GM06990 (cell line): ENCODE measurements around the gene CRTC1.
"Not testable (repeated sequence)": the region's sequence is repeated elsewhere in the genome, so short reads cannot be mapped to it uniquely, and the experiment has no call there.

Experiments
- DNase-seq: peaks from one replicate; pipeline ENCODE4 v3.0.0-alpha.2; 2011; ENCODE audit not compliant: insufficient read length; ENCODE audit errors: extremely low read depth
- H3K27me3 ChIP-seq: replicated peaks from 2 replicates; pipeline ENCODE4 v1.6.0; 2011; ENCODE audit warnings: low read length; ENCODE audit not compliant: control insufficient read depth, insufficient read depth
- H3K36me3 ChIP-seq: 2 replicates; pipeline ENCODE4 v1.5.1; 2011; ENCODE audit warnings: low read length; ENCODE audit not compliant: control insufficient read depth, insufficient read depth
- H3K4me3 ChIP-seq: replicated peaks from 2 replicates; pipeline ENCODE4 v1.5.1; 2011; ENCODE audit warnings: low read depth, mild to moderate bottlenecking, control low read depth, low read length
- TF ChIP-seq, protein P1 (sequence below): IDR thresholded peaks from 2 replicates; pipeline ENCODE4 v1.5.1; 2011; ENCODE audit warnings: low read length, control low read depth, mild to moderate bottlenecking, inconsistent platforms; ENCODE audit not compliant: insufficient read depth, poor library complexity, severe bottlenecking

The CRTC1 gene

DNA sequence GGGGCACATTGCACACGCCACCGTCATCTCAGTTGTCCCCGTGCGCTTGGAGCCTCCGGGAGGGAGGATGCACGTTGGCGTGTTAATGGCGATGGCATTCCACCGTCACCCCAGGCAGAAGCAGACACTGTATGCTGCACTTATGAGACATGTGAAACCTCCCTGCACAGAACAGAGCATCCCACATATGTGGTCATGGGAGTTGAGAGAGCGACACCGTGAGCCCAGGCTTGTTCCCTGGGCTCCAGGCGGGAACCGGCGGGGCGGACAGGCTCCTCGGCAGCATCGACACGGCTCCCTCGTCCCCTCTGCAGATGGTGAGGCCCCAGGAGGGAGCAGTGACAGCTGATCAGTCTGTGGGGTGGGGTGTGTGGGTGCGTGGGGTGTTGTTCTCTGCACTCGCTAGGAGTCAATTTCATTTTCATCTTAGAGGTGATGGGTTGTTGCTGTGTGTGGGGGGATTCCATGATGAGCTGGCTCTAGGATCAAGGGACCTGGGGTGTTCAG, 40.4 kb downstream of the CRTC1 start:
- no peak overlapping the region for H3K4me3 ChIP-seq
- TF ChIP-seq, protein P1, sequence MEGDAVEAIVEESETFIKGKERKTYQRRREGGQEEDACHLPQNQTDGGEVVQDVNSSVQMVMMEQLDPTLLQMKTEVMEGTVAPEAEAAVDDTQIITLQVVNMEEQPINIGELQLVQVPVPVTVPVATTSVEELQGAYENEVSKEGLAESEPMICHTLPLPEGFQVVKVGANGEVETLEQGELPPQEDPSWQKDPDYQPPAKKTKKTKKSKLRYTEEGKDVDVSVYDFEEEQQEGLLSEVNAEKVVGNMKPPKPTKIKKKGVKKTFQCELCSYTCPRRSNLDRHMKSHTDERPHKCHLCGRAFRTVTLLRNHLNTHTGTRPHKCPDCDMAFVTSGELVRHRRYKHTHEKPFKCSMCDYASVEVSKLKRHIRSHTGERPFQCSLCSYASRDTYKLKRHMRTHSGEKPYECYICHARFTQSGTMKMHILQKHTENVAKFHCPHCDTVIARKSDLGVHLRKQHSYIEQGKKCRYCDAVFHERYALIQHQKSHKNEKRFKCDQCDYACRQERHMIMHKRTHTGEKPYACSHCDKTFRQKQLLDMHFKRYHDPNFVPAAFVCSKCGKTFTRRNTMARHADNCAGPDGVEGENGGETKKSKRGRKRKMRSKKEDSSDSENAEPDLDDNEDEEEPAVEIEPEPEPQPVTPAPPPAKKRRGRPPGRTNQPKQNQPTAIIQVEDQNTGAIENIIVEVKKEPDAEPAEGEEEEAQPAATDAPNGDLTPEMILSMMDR = no peak
- no peak for DNase-seq

DNA sequence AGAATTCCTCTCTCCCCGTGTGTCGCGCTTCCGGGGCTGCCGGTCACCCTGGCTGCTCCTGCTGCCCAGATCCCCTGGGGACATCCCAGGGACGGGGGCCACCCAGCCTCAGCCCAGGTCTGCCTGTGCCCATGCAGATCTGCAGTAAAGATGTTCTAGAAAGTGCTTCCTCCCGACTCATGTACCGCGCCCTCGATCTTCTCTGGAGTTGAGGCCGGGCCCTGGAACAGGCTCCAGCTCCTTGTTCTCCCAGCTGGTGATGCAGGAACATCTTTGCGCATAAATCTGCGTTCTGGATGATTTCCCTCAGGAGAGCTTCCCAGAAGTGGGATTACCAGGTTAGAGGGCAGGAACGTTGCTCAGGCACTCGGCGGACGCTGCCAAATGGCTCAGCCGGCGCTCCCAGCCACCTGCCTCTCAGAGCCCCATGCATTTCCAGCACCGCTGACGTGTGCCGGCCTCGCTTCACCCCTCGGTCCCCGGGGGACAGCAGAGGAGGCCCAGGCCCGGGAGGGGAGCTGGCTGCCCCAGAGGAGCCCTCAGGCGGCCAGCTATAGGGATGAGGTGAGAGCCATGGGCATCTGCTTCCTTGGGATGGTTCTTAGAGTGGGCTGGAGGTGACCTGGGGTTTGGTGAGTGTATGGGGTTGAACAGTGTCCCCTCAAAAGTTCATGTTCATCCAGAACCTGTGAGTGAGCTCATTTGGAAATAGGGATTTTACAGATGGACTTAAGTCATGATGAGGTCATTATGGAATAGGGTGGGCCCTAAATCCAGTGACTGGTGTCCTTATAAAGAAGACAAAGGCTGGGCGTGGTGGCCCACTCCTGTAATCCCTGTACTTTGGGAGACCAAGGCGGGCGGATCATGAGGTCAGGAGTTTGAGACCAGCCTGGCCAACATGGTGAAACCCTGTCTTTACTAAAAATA, 42.6 kb downstream of the CRTC1 start:
- TF ChIP-seq, protein P1 = no peak
- no peak for DNase-seq
- H3K36me3 ChIP-seq = no peaks in the 10 kb centered on the region
- no peak overlapping the region for H3K4me3 ChIP-seq
- no peaks in the 10 kb centered on the region for H3K27me3 ChIP-seq

More for the DNA sequence above, 40.4 kb downstream of the CRTC1 start:
- Histone ChIP-seq H3K36me3 (no peaks in the 10 kb centered on the region), H3K27me3 (no peaks in the 10 kb centered on the region)

DNA sequence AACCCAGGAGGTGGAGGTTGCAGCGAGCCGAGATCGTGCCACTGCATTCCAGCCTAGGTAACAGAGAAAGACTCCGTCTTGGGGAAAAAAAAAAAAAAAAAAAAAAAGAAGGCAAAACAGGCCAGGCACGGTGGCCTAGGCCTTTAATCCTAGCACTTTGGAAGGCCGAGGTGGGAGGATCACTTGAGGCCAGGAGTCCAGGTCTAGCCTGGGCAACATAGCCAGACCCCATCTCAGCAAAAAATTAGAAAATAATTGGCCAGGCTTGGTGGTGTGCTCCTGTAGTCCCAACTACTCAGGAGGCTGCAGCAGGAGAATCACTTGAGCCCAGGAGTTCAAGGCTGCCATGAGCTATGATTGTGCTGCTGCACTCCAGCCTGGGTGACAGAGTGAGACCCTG, 43.4 kb downstream of the CRTC1 start:
- no peak for DNase-seq
- Histone ChIP-seq H3K4me3 (no peak overlapping the region), H3K27me3 (no peaks in the 10 kb centered on the region), H3K36me3 (no peaks in the 10 kb centered on the region)
- TF ChIP-seq, protein P1 = no peak

DNA sequence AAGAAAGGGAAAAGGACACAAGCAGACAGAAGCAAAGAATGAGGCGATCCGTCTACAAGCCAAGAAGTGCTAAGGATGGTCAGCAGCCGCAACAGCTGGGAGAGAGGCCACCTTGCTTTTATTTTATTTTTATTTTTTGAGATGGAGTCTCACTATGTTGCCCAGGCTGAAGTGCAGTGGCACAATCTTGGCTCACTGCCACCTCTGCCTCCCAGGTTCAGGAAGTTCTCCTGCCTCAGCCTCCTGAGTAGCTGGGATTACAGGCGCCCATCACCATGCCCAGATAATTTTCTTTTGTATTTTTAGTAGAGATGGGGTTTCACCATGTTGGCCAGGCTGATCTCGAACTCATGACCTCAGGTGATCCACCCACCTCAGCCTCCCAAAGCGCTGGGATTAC, 44.1 kb downstream of the CRTC1 start:
- not testable (repeated sequence) for H3K27me3 ChIP-seq, H3K4me3 ChIP-seq, H3K36me3 ChIP-seq, DNase-seq

DNA sequence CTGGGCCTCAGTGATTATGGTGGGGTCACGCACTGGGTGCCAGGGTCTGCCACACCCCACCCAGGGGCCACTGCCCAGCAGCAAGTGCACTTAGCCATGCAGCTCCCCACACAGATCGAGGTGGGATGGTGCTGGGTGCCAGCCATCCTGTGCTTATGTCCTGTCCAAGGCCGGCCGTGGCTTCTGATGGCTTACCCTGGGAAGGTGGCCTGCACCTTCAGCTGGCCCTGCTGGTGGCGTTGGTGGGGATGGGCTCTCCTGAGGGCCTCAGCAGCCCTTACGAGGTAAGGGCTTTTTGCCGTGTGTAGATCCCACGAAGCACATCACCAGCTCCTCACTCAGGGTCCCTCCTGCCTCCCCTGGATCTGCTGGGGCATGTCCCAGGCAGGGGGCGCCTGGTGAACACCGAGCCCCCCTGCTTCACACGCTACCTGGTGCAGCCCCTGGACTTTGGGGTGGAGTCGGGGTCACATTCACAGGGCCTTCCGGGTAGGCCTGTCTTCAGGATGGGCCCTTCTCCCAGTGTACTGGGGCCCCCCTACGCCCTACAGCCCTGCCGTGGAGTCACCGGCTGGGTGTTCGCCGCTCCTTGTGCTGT, 46.6 kb downstream of the CRTC1 start:
- Histone ChIP-seq H3K27me3 (no peaks in the 10 kb centered on the region), H3K4me3 (no peak overlapping the region), H3K36me3 (no peaks in the 10 kb centered on the region)
- no peak for DNase-seq
- TF ChIP-seq, protein P1 = no peak

DNA sequence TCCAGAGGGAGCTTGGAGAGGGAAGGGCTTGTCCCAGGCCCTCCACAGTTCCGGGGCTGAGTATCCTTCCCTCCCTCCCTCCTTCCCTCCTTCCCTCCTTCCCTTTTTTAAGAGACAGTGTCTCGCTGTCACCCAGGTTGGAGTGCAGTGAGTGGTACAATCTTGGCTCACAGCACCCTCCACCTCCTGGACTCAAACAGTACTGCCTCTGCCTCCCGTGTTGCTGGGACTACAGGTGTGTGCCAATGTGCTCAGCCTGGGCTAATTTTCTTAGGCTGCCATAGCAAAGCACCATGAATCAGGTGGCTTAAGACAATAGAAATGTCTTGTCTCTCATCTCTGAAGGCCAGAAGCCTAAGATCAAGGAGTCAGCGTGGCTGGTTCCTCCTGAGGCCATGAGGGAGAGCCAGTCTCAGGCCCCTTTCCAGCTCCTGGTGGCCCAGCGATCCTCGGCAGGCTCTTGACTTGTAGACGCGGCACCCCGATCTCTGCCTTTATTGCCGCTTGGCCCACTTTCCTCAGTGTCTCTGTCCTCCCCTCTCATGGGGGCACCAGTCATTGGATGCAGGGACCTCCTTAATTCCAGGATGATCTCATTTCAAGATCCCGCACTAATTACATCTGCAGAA, 47.5 kb downstream of the CRTC1 start:
- TF ChIP-seq, protein P1 = no peak
- Histone ChIP-seq H3K27me3 (no peaks in the 10 kb centered on the region), H3K4me3 (no peak overlapping the region), H3K36me3 (no peaks in the 10 kb centered on the region)
- no peak for DNase-seq
